GM18520 (cell line): Measurements from ENCODE around the gene HOXC12.

Experiments
- ATAC-seq: cut with Tn5 transposase; IDR thresholded peaks from one replicate; pipeline ENCODE4 v1.9.1; 2021; ENCODE audit not compliant: unreplicated experiment

Gene HOXC12

DNA sequence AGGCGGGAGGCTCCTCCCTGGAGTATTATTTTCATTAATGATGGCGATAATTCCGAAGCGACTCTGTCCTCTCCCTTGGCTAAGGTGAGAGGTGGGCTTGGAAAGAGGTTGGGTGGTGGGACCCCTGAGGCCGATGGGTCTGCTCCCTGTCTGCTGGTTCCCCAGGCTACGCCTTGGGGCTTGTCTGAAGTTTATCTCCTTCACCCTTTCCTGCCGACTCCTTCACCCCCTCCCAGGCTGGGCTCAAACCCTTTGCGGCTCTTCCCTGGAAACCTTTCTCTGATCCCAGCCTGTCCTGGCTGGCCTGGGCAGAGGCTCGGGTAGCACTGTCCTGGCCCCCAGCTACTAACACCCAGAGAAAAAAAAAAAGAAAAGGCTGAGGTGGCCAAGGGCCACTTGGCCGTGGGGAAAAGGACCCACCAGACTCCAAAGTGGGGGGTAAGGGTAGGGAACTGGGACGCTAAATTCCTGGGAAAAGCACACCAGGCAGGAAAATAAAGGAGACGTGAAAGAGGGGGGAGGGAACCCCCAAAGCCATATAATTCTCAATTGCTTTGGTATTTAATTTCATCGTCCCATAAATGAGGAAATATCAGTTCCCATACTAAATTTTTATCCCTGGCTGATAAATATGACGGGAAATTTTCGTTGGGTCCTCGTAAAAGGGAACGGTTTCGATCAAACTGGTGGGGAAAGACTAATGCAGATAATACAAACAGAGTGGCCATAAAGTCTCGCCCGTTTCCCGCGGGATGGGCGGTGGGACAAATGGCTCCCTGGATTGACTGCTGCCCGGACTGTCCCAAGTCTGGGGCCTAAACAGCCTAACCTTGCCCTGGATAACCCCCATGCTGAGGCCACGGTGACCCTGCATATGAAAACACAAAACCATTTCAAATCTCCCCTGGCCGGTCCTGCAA, 28.2 kb downstream of the HOXC12 start:
- ATAC-seq = no peak

DNA sequence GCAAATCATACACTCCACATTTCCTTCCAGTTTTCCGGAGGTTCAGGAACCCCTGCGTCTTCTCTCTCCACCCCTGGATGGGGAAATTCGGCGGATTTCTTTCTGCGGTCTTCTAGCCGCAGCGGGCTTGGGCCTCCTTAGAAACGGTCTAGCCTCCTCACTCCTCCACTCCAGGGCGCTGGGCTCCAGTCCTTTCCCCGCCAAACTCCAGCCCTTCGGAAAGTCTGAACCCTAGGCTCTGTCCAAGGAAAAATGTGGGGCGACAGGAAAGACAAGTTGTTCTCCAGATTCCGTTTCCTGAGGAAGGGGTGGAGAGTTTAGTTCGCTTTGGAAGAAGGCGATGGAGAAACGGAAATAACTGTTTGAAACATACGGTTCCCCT, 28.9 kb downstream of the HOXC12 start:
- ATAC-seq = no peak

- ATAC-seq = no peak
Observed at GRCh38 chr12:53983950-53984572, 29.4 kb downstream of the HOXC12 start.

- peak; percentile 70 for ATAC-seq
Observed at GRCh38 chr12:53984901-53985691, 30.4 kb downstream of the HOXC12 start, which contains the start of gene HOXC10. Gene HOXC10, plus strand, starts transcription at chr12:53985146. Its CDS starts 114 bp downstream, at chr12:53985260.

DNA sequence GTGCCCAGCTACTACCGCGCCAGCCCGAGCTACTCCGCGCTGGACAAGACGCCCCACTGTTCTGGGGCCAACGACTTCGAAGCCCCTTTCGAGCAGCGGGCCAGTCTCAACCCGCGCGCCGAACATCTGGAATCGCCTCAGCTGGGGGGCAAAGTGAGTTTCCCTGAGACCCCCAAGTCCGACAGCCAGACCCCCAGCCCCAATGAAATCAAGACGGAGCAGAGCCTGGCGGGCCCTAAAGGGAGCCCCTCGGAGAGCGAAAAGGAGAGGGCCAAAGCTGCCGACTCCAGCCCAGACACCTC, 30.9 kb downstream of the HOXC12 start:
- ATAC-seq = no peak

- ATAC-seq = no peak
Observed at GRCh38 chr12:53985994-53986685, 31.4 kb downstream of the HOXC12 start.

DNA sequence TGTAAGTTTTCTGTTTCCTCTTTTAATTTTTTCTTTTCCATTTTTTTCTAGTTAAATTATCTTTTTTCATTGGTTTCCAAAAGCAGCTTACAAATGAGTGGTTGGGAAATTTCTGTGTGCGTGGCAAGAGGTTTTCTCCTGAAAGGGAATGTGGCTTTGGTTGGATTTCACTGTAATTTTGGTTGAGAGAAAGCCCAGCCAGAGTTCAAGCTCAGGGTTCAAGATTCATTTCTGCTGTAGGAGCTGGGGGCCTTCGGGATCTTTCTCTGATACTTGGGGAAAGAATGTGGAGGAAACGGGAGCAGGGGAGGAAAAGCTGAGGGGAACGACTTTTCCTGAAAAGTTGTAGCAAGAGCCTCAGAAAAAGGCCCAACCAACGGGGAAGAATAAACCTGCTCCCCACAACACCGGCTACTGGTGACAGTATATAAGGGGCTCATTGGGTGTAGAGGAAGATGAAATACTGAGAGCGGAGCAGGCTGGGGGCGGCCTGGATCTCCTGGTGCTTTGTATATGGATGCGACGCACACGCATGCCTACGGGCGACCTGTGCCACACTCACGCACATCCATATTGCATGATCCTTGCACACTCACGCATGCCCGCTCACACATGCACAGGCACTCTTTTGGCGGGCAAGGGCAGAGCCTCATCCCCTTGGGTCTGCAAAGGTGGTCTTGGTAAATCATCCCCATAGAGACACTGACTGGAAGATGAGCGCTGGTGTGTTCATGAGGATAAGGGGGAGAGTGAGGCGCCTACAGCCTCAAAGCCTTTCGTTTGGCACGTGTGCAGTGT, 32.2 kb downstream of the HOXC12 start:
- ATAC-seq = no peak

DNA sequence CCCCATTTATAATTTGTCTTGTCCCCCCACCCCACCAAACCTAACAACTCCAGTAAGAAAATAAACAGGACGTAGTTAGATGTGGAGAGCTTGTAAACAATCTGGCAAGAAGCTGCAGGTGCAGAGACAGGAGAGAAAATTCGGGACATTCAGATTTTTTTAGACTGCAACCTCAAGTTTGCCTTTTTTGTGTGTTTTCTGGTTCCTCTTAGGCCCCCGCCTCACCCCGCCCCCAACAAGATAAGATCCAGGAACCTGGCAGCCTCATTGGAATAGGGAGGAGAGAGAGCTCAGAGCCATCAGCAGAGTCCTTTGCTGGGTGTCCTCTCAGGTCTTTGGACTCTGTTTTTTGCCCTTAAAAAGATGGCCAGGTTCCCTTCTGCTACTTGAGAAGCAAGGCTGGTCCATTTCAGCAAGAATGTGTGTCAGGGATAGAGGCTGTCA, 33.1 kb downstream of the HOXC12 start:
- no peak for ATAC-seq

DNA sequence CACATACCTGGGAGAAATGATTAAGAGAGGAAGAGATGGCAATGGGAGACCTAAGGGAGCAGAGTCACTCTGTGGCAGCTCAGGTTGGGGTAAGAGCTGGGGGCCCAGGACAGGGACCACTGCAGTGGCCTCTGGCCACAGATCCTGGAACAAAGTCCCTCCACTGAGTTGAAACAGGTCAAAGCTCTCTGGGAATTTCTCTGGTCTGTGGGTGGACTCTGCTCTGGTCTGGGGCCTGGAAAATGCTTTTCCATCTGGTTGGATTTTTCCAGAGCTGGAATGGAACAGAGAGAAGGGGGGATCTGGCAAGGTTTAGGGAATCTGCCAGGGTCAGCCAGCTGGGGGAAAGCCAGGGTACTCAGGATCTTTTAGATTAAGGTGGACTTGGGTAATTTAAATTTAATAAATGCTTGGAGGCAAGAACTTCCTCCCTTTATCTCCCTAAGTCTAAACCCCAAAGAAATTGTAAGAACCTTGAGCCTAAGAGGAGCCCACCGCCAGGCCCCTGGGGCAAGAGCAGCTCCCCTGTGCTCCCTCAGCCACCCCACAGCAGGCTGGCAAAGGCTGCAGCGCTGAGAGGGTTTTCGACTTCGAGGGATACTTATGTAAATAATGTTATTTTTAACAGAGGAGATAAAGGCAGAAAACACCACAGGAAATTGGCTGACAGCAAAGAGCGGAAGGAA, 34.0 kb downstream of the HOXC12 start:
- ATAC-seq = no peak

DNA sequence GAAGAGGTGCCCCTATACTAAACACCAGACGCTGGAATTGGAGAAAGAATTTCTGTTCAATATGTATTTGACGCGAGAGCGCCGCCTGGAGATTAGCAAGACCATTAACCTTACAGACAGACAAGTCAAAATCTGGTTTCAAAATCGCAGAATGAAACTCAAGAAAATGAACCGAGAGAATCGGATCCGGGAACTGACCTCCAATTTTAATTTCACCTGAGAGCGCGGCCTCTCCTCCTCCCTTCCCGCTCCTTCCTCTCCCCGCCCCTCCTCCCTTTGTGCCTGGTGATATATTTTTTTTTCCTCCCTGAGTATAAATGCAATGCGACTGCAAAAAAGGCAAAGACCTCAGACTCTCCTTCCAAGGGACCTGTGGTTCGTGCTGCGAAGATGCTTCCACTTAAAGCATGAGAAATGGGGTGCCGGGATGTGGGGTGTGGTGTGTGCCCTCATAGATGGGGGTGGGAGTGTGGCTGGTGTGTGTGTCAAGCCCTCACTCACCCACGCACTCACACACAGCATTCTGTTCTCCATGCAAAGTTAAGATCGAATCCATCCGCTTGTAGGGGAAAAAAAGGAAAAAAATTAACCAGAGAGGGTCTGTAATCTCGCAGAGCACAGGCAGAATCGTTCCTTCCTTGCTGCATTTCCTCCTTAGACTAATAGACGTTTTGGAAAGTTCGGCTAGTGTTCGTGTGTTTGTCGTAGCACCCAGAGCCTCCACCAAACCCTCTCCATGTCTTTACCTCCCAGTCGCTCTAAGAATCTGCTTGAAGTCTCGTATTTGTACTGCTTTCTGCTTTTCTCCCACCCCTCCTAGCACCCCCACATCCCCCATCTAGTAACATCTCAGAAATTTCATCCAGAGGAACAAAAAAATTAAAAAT, 34.8 kb downstream of the HOXC12 start:
- ATAC-seq = peak; percentile 38

DNA sequence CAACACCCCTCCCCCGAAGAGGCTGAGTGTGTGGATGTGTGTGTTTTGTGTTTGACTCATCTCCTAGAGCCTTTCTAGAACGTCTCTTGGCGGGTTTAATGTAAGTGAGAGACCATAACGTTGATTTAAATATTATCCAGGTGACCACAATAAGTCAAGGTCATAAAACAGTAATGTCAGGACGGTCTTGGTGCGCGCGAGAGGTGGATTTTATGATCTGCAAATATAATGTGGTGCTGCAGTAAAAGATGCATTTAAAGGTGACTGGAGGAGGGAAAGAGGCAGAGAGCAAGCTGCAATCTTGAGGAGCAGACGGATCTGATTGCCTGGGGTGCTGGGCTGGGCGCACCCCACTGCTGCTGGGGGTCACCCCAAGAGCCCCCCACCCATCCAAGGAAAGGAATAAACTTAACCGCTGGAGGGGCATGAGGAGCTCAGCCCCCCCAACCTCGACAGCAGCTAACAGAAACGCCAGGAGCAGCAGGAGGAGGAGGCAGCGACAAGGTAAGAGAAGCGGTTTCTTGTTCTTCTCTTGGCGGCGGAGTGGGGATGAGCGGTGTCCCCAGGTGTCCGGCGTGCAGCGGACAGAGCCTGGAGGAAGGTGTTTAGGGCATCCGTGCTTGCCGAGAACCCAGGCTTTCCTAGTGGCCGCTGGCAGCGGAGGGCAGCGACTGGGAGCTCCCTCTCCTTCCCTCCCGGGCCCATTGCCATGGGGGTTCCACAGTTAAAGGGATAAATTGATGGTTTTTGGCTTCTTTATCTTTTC, 35.8 kb downstream of the HOXC12 start:
- no peak for ATAC-seq

- ATAC-seq = no peak
Observed at GRCh38 chr12:53991077-53991460, 36.4 kb downstream of the HOXC12 start.

DNA sequence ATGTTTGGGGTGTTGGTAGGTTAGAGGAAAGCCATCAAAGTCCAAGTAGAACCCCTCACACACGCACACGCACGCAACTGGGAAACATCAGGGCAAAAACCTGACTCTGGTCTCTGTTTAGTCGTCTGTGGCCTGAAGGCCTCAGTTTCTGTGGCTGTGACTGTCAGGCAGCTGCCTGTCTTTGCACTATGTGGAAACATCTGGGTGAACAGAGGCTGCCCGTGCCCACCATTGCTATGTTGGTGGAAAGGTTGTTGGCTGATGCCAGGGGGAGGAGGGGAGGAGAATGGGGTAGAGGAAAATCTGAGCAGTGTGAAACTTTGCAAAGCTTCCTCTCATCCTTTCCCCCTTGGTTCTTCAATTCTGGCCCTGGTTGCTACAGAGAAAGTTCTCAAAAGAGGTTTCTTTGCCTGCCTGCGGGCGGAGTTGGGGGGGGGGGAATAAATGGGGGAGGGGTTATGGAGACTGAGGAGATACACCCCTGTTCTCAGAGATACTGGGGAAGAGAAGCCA, 37.7 kb downstream of the HOXC12 start:
- no peak for ATAC-seq

GRCh38 chr12:53993162-53994008, 38.7 kb downstream of the HOXC12 start:
- no peak for ATAC-seq

- ATAC-seq = no peak
Observed at GRCh38 chr12:53994009-53994263, 39.2 kb downstream of the HOXC12 start.

DNA sequence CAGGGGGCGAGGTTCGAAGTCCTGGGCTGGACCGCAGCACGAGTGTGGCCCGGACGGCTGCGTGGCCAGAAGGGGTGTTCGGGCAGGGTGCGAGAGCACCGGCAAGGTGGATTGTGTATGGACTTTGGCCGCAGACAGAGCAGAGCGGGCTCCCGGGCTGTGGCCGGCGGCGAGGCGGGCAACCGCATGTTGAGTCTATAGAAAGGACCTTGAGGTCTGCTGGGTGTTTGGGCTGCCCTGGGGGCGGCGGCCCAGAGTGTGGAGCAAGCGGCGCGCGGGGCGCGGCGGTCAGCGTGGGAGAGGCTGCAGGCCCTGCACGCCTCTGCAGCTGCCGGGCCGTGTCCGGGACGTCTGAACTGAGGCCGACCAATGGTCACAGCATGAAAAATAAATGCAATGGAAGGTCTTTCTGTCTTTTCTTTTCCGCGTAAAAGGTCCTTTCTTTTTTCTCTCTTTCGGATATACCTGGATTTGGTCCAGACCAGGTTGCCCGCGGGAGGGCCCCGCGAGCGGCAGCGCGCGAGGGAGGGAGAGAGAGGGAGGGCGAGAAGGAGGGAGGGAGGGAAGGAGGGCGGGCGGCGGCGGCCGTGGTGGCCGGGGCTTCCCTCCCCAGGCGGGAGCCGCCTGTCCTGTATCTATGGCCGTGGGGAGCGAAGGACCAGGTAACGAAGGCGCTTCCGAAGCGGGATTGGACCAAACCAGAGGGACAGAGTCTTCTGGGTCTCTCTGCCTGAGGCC, 39.7 kb downstream of the HOXC12 start:
- no peak for ATAC-seq

DNA sequence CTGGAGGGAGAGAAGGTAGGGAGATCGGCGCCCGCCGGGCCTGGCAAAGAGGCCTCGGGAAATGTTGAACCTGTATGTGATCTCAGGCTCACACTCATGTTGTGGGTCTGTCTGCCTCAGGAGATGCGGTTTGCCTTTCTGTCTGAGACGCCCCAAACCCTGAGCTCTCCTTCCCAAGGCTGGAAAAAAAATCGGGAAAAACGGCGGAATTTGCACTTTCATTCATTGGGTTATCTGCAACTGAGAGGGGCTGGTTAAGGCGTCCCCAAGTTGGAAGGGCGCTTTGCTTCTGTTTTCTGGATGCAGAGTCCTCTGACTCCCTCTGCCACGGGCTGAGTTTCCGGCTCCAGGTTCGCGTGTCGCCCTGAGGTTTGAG, 40.3 kb downstream of the HOXC12 start:
- ATAC-seq = no peak
